H1 (cell line): ENCODE results near the gene B3GAT1. TPM values are rescaled to one million over a fixed set of nuclear protein-coding genes. Genes with fewer than 3 reads are reported as not detected.

Experiments
- CTCF ChIA-PET: fragments of 300-600 bp; sonication (Branson Sonifier 250); formaldehyde crosslinking; loops from one replicate; lab custom pipeline; 2021; ENCODE audit not compliant: partially characterized antibody; lab: Charles Lee
- POLR2A ChIA-PET: fragments of 300-600 bp; sonication (Branson Sonifier 250); formaldehyde crosslinking; loops from one replicate; lab custom pipeline; 2021; ENCODE audit warnings: inconsistent platforms; ENCODE audit not compliant: partially characterized antibody; lab: Charles Lee
- DNase-seq, 2 experiments: peaks; one replicate each; pipeline versions ENCODE4 v3.0.0 to v3.0.0-alpha.2; 2010 to 2022; ENCODE audit warnings: low spot score in 2 of 2, low read depth in 1 of 2, mixed read lengths in 1 of 2
- FAIRE-seq: peaks from 2 replicates; lab custom pipeline; 2011; peaks lifted over from hg19 to GRCh38; lab: Jason Lieb, UNC
- H2AFZ ChIP-seq: 2 replicates; pipeline ENCODE4 v1.8.1; 2012; ENCODE audit warnings: low read length, inconsistent platforms
- H2AK5ac ChIP-seq: 2 replicates; pipeline ENCODE4 v1.6.1; 2013; ENCODE audit warnings: low read depth, low read length
- H2BK120ac ChIP-seq: replicated peaks from 2 replicates; pipeline ENCODE3; 2013; ENCODE audit warnings: low read depth, low read length, inconsistent platforms
- H2BK12ac ChIP-seq: 2 replicates; pipeline ENCODE4 v1.6.1; 2013; ENCODE audit warnings: low read depth, low read length
- H2BK15ac ChIP-seq: 2 replicates; pipeline ENCODE4 v1.6.1; 2013; ENCODE audit warnings: low read length
- H2BK20ac ChIP-seq: 2 replicates; pipeline ENCODE4 v1.6.1; 2013; ENCODE audit warnings: low read length
- H2BK5ac ChIP-seq: 2 replicates; pipeline ENCODE4 v1.6.1; 2013; ENCODE audit warnings: low read depth, low read length
- H3K14ac ChIP-seq: 2 replicates; pipeline ENCODE4 v1.6.1; 2013; ENCODE audit warnings: inconsistent platforms; ENCODE audit not compliant: insufficient read length
- H3K18ac ChIP-seq: 2 replicates; pipeline ENCODE4 v1.6.1; 2013; ENCODE audit warnings: low read length; ENCODE audit errors: extremely low read depth
- H3K23ac ChIP-seq: 2 replicates; pipeline ENCODE4 v1.6.1; 2013; ENCODE audit warnings: inconsistent platforms; ENCODE audit not compliant: insufficient read length
- H3K23me2 ChIP-seq: 2 replicates; pipeline ENCODE4 v1.6.1; 2013; ENCODE audit warnings: low read depth, low read length
- H3K27ac ChIP-seq: 2 replicates; pipeline ENCODE4 v1.6.1; 2011; ENCODE audit warnings: low read depth, low read length, inconsistent platforms
- H3K27me3 ChIP-seq, 4 experiments: replicated peaks in 1 of 4; 1 replicate in 1 of 4; 2 replicates in 3 of 4; pipeline versions ENCODE4 v1.6.1 to v1.8.1; 2011 to 2013; ENCODE audit warnings: low read length in 3 of 4, mild to moderate bottlenecking in 3 of 4, inconsistent platforms in 2 of 4, mixed read lengths in 2 of 4, moderate library complexity in 1 of 4; ENCODE audit not compliant: control insufficient read depth in 3 of 4, insufficient read depth in 3 of 4; ENCODE audit errors: extremely low read depth in 1 of 4
- H3K36me3 ChIP-seq, 4 experiments: 2 replicates each; pipeline versions ENCODE4 v1.6.1 to v1.8.1; 2011 to 2013; ENCODE audit warnings: mild to moderate bottlenecking in 4 of 4, low read length in 3 of 4, moderate library complexity in 2 of 4, control low read depth in 1 of 4, inconsistent platforms in 1 of 4; ENCODE audit not compliant: insufficient read depth in 4 of 4, control insufficient read depth in 2 of 4
- H3K4ac ChIP-seq: replicated peaks from 2 replicates; pipeline ENCODE3; 2013; ENCODE audit warnings: low read length, low read depth, mixed read lengths, inconsistent platforms; ENCODE audit not compliant: insufficient read length
- H3K4me1 ChIP-seq, 4 experiments: replicated peaks in 1 of 4; 1 replicate in 1 of 4; 2 replicates in 3 of 4; pipeline versions ENCODE4 v1.6.1 to v1.8.1; 2011 to 2013; ENCODE audit warnings: low read length in 3 of 4, inconsistent platforms in 2 of 4, mixed read lengths in 1 of 4; ENCODE audit not compliant: insufficient read depth in 4 of 4, control insufficient read depth in 3 of 4
- H3K4me2 ChIP-seq, 2 experiments: 2 replicates each; pipeline versions ENCODE4 v1.6.1 to v1.8.1; 2011 to 2013; ENCODE audit warnings: low read depth in 2 of 2, low read length in 2 of 2, control low read depth in 1 of 2, inconsistent platforms in 1 of 2, mild to moderate bottlenecking in 1 of 2; ENCODE audit not compliant: insufficient read depth in 1 of 2
- H3K4me3 ChIP-seq, 4 experiments: fragments of 200-600, 300-600 bp in 1 of 4; sonication (generic), shearing (Covaris generic), sonication (Bioruptor Twin) in 1 of 4; 2 replicates each; pipeline versions ENCODE4 v1.5.1 to v1.8.1; 2011 to 2016; ENCODE audit warnings: low read length in 4 of 4, low read depth in 3 of 4, control low read depth in 2 of 4, inconsistent platforms in 2 of 4, mild to moderate bottlenecking in 2 of 4, mixed read lengths in 1 of 4, moderate library complexity in 1 of 4; ENCODE audit not compliant: insufficient read depth in 2 of 4; ENCODE audit errors: extremely low read depth in 1 of 4
- H3K56ac ChIP-seq: replicated peaks from 2 replicates; pipeline ENCODE3; 2013; ENCODE audit warnings: low read depth, mild to moderate bottlenecking, mixed read lengths, low read length, inconsistent platforms; ENCODE audit not compliant: insufficient read length
- H3K79me1 ChIP-seq: 2 replicates; pipeline ENCODE4 v1.6.1; 2013; ENCODE audit warnings: low read depth, low read length, control low read depth
- H3K79me2 ChIP-seq, 2 experiments: 2 replicates each; pipeline versions ENCODE4 v1.6.1 to v1.8.1; 2012 to 2013; ENCODE audit warnings: low read length in 2 of 2, mild to moderate bottlenecking in 2 of 2, inconsistent platforms in 1 of 2; ENCODE audit not compliant: insufficient read depth in 2 of 2, control insufficient read depth in 1 of 2
- H3K9ac ChIP-seq, 4 experiments: replicated peaks in 1 of 4; 1 replicate in 1 of 4; 2 replicates in 3 of 4; pipeline versions ENCODE4 v1.6.1 to v1.8.1; 2011 to 2013; ENCODE audit warnings: low read depth in 3 of 4, low read length in 3 of 4, control low read depth in 2 of 4, mild to moderate bottlenecking in 2 of 4, moderate library complexity in 2 of 4, inconsistent platforms in 1 of 4; ENCODE audit errors: extremely low read depth in 1 of 4
- H3K9me3 ChIP-seq, 2 experiments: 2 replicates each; pipeline versions ENCODE4 v1.6.1 to v1.8.1; 2012 to 2013; ENCODE audit warnings: mild to moderate bottlenecking in 2 of 2, moderate library complexity in 2 of 2, control low read depth in 1 of 2, inconsistent platforms in 1 of 2, low read depth in 1 of 2, low read length in 1 of 2, mixed read lengths in 1 of 2; ENCODE audit not compliant: insufficient read depth in 2 of 2
- H4K20me1 ChIP-seq, 2 experiments: replicated peaks in 1 of 2; 2 replicates each; pipeline versions ENCODE3 to v1.8.1; 2011 to 2013; ENCODE audit warnings: inconsistent platforms in 2 of 2, low read length in 2 of 2, mild to moderate bottlenecking in 1 of 2; ENCODE audit not compliant: insufficient read depth in 2 of 2, control insufficient read depth in 1 of 2
- H4K5ac ChIP-seq: 2 replicates; pipeline ENCODE4 v1.6.1; 2013; ENCODE audit warnings: low read length, low read depth, mixed read lengths, inconsistent platforms; ENCODE audit not compliant: insufficient read length
- H4K8ac ChIP-seq: 2 replicates; pipeline ENCODE4 v1.8.0; 2013; ENCODE audit warnings: mild to moderate bottlenecking, moderate library complexity, low read length, inconsistent platforms; ENCODE audit not compliant: insufficient read depth; ENCODE audit errors: extremely low read depth
- H4K91ac ChIP-seq: replicated peaks from 2 replicates; pipeline ENCODE3; 2013; ENCODE audit warnings: low read length, mixed read lengths, inconsistent platforms; ENCODE audit not compliant: insufficient read length
- KDM1A ChIP-seq: fragments of 200-600, 300-600 bp; sonication (generic); IDR thresholded peaks from 2 replicates; pipeline ENCODE4 v1.7.1; 2016; ENCODE audit warnings: mild to moderate bottlenecking, low read length, borderline replicate concordance
- RXRA ChIP-seq: IDR thresholded peaks from 2 replicates; pipeline ENCODE4 v1.6.1; 2011; ENCODE audit warnings: low read depth, mild to moderate bottlenecking, low read length, moderate library complexity; ENCODE audit not compliant: insufficient read depth
- WGBS, 2 experiments: shearing (Covaris generic) in 1 of 2; methylation state at CpG; one replicate each; pipeline versions ENCODE4 v1.1.6 to v1.1.7; 2013 to 2015; ENCODE audit warnings: low lambda C conversion rate in 2 of 2, mixed read lengths in 2 of 2, inconsistent platforms in 1 of 2, low coverage in 1 of 2, missing lambda C conversion rate in 1 of 2; ENCODE audit not compliant: insufficient replicate concordance in 2 of 2, insufficient coverage in 1 of 2, insufficient read length in 1 of 2; ENCODE audit errors: extremely low coverage in 1 of 2, missing lambda C conversion rate in 1 of 2; 5-methylcytosine and 5-hydroxymethylcytosine counted together
- polyA plus RNA-seq, 7 experiments: library from polyadenylated mRNA; depleted of rRNA in 3 of 7; stranded (reverse) in 5 of 7; unstranded in 2 of 7; fragments of >200 nt in 5 of 7; fragments of 200-250 nt in 2 of 7; gene quantifications; 1 replicate in 5 of 7; 2 replicates in 1 of 7; 4 replicates in 1 of 7; pipeline versions ENCODE4 v1.2.1 to v1.2.3, GENCODE V29; 2011 to 2013; ENCODE audit warnings: missing spikeins in 2 of 7, mixed read lengths in 2 of 7
- total RNA-seq: library from RNA; stranded (reverse); fragmentation: NEBNext Ultra II Directional; extraction: Animal tissue kit (Norgen Biotek cat#: 25700); gene quantifications from 2 replicates; pipeline ENCODE4 v1.2.1, GENCODE V29; 2021

Gene B3GAT1
- total and polyA plus RNA-seq, 2 of the 8 experiments (the other 6 are each of a cell fraction or from before 2014, with no cell fraction given): 19.7 to 32.4 TPM

DNA sequence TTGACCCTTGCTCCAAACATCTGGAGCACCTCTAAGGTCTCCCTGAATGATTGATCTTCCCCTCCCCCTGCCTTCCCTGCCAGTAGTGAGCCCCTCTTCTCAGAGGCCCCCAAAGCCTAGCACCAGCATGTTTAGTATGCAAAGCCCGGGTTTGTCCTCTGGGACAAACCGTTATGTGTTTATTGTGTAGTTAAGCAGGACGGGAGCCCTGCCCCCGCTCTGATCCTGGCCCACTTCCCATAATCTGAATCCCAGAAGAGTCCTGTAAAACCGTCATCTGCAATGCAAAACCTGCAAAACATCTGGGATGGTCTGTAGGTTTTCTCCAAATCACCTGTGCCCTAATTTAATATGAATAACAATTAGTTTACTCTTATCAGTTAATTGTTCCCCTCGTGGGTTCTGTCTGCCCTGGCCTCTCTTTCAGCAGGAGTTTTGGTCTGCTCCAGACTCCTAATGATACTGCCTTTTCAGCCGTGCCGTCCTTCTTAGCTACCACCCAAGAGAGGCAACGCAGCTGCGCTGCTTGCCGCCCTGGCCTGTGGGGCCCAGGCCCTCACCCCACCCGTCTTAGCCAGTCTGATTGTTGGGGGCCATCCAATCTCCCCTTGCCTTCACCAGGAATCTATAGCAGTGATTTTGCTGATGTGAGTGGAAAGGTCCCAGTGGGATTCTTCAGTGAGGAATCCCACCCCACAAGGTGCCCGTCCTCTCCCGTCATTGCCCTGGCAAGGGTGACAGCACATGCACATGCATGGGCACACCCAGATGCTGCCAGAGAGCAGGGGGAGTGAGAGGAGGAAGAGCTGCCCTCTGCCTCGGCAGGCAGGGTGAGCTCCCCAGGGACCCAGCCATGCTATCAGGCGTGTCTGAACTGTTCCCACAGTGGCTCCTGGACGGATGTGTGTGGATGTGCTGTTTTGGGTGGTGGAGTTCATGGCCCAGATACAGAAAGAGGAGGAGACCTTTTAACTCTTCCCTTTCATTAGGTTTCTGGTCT, 3.0 kb upstream of the B3GAT1 start:
- Histone ChIP-seq H3K79me1 (peaks cover 9% of the 10 kb centered on the region), H2BK5ac (0 out of 2 replicates have a peak overlapping the region, but pooled peaks have one; percentile 48), H4K91ac (peak overlapping the region; percentile 47), H4K8ac (no peak overlapping the region; the same call in 1 of the 2 replicates), H2BK12ac (peak overlapping the region; percentile 75; the same call in 1 of the 2 replicates), H3K36me3 (no peaks in the 10 kb centered on the region), H3K27ac (no peak overlapping the region), H3K4ac (no peak overlapping the region), H2BK120ac (no peak overlapping the region), H2BK20ac (no peak overlapping the region), H3K23me2 (peaks cover 21% of the 10 kb centered on the region; the same call in 1 of the 2 replicates), H3K4me1 (peaks cover 17 to 39% (median 23%) of the 10 kb centered on the region in 4 experiments), H4K20me1 (peaks cover 15 to 18% of the 10 kb centered on the region in 2 experiments), H2BK15ac (peak overlapping the region; percentile 92; the same call in 1 of the 2 replicates), H3K18ac (no peak overlapping the region), H3K4me2 (peak overlapping the region; percentile 70 to 98), H2AFZ (no peak overlapping the region), H3K79me2 (peaks cover 5 to 13% of the 10 kb centered on the region in 2 experiments; a peak in 2 of 4 replicates), H3K56ac (no peak overlapping the region), H3K27me3 (peaks cover 0 to 5% (median 1%) of the 10 kb centered on the region in 4 experiments; a peak in 3 of 7 replicates), H2AK5ac (peak overlapping the region; percentile 56; the same call in 1 of the 2 replicates), H3K14ac (no peak overlapping the region), H4K5ac (no peak overlapping the region), H3K9ac (peak overlapping the region in 1 of 4 experiments; percentile 7; a peak in 1 of 7 replicates), H3K23ac (no peak overlapping the region), H3K9me3 (no peaks in the 10 kb centered on the region), H3K4me3 (peak overlapping the region in 2 of 4 experiments; percentile 2 to 70; a peak in 2 of 8 replicates)
- DNase-seq: no peak
- TF ChIP-seq RXRA: no peak
- TF ChIP-seq KDM1A: 0 out of 2 replicates have a peak, but pooled peaks have one; percentile 45
- 53% methylated on average over 16 of the region's 17 CpGs; no CpG with 5 or more reads in 1 of the 2 experiments for WGBS, 2 experiments
- ChIA-PET POLR2A (interaction anchor here (0.8 kb wide), 1 partner anchor 41 kb away, joined by 3 read pairs; no protein-coding TSS in a partner anchor), CTCF (interaction anchor here (1.2 to 1.4 kb wide), 2 partner anchors 10 to 11 kb away, joined by 4 to 6 read pairs; no protein-coding TSS in a partner anchor)
- no peak for FAIRE-seq
